Activated naive CD4-positive, alpha-beta T cell treated with anti-CD3 and anti-CD28 coated beads, Interleukin-2, amount 10 ng/mL, durations not matched to agents 7 days and 5 days (primary cell): ENCODE results near the gene MYO1E.

Source experiments
- CTCF ChIA-PET: fragments of 350-600 bp; sonication (Branson Sonifier 250); formaldehyde crosslinking; loops from one replicate; lab custom pipeline; 2021; ENCODE audit warnings: antibody characterized with exemption; lab: Charles Lee
- DNase-seq: peaks from one replicate; pipeline ENCODE4 v3.0.0-alpha.2; 2020
- H3K27ac Mint-ChIP-seq: one replicate; pipeline ENCODE4 v1.8.0; 2021; ENCODE audit warnings: mild to moderate bottlenecking, moderate library complexity, mixed read lengths
- H3K27me3 Mint-ChIP-seq: one replicate; pipeline ENCODE4 v1.8.0; 2021; ENCODE audit warnings: mild to moderate bottlenecking, mixed read lengths
- H3K36me3 Mint-ChIP-seq: one replicate; pipeline ENCODE4 v1.8.0; 2021; ENCODE audit warnings: mixed read lengths
- H3K4me1 Mint-ChIP-seq: one replicate; pipeline ENCODE4 v1.8.0; 2021; ENCODE audit warnings: mixed read lengths
- H3K4me3 Mint-ChIP-seq: one replicate; pipeline ENCODE4 v1.8.0; 2021; ENCODE audit warnings: mild to moderate bottlenecking, moderate library complexity, mixed read lengths
- H3K9me3 Mint-ChIP-seq: one replicate; pipeline ENCODE4 v1.8.0; 2021; ENCODE audit warnings: mixed read lengths

MYO1E gene

GRCh38 chr15:59206623-59207183, 166.0 kb downstream of the MYO1E start, which contains the start of gene LDHAL6B:
Gene LDHAL6B (plus strand): TSS chr15:59206843. CDS start chr15:59206941, 98 bp downstream.
- Mint-ChIP-seq H3K27ac (no peak within 1 kb of the TSS), H3K9me3 (no peaks in the 10 kb centered on the region), H3K27me3 (no peaks in the 10 kb centered on the region), H3K4me1 (no peaks in the 10 kb centered on the region), H3K4me3 (no peak within 1 kb of the TSS), H3K36me3 (peaks cover 4% of the 10 kb centered on the region)
- DNase-seq: no peak
- CTCF ChIA-PET: no interaction called here

DNA sequence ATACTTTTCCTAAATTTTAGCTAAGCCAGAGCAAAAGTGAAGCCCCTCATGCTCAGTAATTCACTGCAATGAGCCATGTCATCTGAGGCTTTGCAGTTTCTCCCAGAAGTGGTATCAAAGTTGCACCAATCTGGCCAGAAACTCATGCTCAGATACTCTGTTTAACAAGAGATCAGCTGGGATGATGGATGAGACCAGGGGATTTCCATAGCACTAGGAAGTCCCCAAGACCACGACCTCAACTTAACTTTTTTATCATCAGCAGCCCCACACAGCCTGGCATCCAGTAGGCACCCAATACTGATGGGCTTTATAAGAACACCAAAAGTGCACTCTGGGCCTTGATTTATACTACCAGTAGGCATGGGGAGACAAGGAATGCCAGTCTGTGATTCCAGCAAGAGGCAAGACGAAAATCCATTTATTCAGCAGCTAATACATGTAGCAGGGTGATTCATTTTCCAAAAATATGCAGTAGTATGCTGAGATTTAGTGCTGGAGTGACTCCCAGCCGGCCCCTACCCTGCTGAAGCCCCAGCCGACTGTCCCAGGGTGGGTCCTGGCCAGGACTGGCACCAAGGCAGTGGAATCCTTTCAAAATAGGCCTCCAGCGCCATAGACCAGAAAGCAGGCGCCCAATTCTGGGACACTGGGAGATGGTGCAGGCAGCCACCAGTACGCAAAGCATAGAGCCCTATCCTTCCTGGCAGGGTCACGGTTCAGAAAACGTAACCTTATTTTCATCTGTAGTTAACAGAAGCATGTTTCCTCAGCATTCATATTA, 166.6 kb downstream of the MYO1E start:
- Mint-ChIP-seq H3K27ac (no peak overlapping the region), H3K4me1 (no peaks in the 10 kb centered on the region), H3K27me3 (no peaks in the 10 kb centered on the region), H3K9me3 (no peaks in the 10 kb centered on the region), H3K4me3 (no peak overlapping the region), H3K36me3 (peaks cover 4% of the 10 kb centered on the region)
- CTCF ChIA-PET: no interaction called here
- no peak for DNase-seq

DNA sequence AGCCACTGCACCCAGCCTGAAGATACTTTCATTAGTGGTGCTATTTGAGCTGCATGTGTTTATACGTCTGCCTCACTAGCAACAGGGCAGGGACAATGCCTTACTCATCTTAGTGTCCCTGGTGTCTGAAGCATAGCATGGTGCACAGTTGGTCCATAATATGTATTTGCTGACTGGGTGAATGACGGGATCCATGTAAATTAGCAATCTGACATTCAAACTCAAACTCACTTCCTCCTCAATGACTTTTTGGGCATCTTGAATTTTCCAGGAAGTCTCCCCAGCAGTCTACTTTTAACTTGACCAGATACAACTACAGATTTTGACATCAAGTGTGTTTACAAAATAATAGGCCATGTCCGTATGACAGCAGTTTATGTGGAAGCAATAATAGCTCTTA, 169.0 kb downstream of the MYO1E start:
- Mint-ChIP-seq H3K27ac (no peak overlapping the region), H3K36me3 (peaks cover 4% of the 10 kb centered on the region), H3K27me3 (no peaks in the 10 kb centered on the region), H3K4me3 (no peak overlapping the region), H3K4me1 (no peaks in the 10 kb centered on the region), H3K9me3 (no peaks in the 10 kb centered on the region)
- CTCF ChIA-PET: no interaction called here
- no peak for DNase-seq

DNA sequence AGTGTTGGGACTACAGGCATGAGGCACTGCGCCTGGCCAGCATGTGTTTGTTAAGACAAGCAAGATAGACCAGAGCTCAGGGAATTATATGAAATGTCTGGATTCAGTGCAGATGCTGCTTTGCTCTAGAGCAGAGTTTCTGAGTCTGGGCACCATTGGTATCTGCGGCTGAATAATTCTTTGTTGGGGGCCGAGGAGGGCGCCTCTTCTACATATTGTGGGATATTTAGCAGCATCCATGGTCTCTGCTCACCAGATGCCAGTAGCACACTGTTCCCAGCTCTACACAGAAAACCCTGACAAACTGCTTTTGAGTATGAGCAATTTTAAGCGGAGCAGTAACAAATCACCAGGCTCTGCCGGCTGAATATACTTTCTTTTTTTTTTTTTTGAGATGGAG, 169.7 kb downstream of the MYO1E start:
- no peak overlapping the region for H3K4me3 Mint-ChIP-seq
- CTCF ChIA-PET: no interaction called here
- no peak overlapping the region for H3K27ac Mint-ChIP-seq
- no peaks in the 10 kb centered on the region for H3K9me3 Mint-ChIP-seq
- no peaks in the 10 kb centered on the region for H3K27me3 Mint-ChIP-seq
- H3K36me3 Mint-ChIP-seq: peaks cover 3% of the 10 kb centered on the region
- no peak for DNase-seq
- H3K4me1 Mint-ChIP-seq: no peaks in the 10 kb centered on the region

DNA sequence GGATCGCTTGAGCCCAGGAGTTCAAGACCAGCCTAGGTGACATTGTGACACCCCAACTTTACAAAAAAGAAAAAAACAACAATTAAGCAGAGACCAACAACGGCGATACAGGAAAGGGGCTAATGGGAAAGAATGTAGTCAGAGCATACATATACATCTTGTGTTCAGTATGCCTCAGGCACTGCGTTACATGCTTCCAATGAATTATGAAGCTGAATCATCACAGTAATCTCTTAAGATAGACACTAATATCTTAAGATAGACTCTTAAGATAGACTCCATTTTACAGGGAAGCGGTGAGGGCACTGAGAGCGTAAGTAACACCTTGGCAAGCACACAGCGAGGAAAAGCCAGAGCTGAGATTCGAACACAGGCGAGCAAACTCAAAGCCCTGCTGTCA, 172.1 kb downstream of the MYO1E start:
- no peak overlapping the region for H3K27ac Mint-ChIP-seq
- CTCF ChIA-PET: no interaction called here
- no peaks in the 10 kb centered on the region for H3K4me1 Mint-ChIP-seq
- no peak overlapping the region for H3K4me3 Mint-ChIP-seq
- no peak for DNase-seq
- peaks cover 3% of the 10 kb centered on the region for H3K36me3 Mint-ChIP-seq
- no peaks in the 10 kb centered on the region for H3K9me3 Mint-ChIP-seq
- H3K27me3 Mint-ChIP-seq: no peaks in the 10 kb centered on the region

DNA sequence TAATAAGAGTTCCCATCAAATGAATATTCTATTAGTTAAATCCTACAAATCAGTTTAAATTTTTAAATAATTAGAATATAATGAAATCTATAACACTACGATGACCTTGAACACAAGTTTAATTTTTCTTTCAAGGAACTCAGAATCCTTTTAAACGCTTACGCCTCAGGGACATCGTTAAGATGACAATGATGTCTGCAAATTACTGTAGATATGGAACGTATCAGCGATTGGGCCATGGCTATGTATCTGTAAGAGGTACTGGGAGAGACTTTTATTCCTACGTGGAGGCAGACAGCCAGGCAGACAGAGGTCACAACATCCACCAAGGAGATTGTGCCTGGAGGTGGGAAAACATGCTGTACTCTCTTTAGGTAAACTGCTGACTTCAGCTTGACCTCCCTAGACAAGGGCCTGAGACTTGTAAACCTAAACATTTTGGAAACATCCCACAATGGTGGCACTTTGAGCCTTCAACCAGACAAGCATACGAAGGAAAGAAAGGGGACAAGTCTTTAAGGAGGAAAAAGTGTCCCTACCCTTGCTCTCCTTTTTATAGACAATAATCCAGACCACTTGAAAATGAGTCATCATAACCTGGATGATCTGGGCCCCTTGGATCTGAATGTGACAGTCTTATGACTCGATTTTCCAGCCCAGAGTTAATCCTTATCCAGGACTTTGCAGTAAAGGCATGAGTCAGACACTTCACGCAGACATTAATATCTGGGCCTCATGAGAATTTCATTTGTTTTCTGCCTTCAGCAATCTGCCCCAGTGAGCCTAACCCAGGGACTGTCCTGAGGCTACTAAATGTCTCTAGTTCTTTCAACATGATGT, 172.8 kb downstream of the MYO1E start:
- Mint-ChIP-seq H3K4me3 (no peak overlapping the region), H3K4me1 (no peaks in the 10 kb centered on the region), H3K27me3 (no peaks in the 10 kb centered on the region), H3K27ac (no peak overlapping the region), H3K9me3 (no peaks in the 10 kb centered on the region), H3K36me3 (peaks cover 3% of the 10 kb centered on the region)
- CTCF ChIA-PET: no interaction called here
- no peak for DNase-seq

GRCh38 chr15:59197454-59197853, 175.2 kb downstream of the MYO1E start:
- Mint-ChIP-seq H3K36me3 (peaks cover 6% of the 10 kb centered on the region), H3K27ac (no peak overlapping the region), H3K4me1 (no peaks in the 10 kb centered on the region), H3K27me3 (no peaks in the 10 kb centered on the region), H3K9me3 (no peaks in the 10 kb centered on the region), H3K4me3 (no peak overlapping the region)
- DNase-seq: no peak
- CTCF ChIA-PET: no interaction called here

DNA sequence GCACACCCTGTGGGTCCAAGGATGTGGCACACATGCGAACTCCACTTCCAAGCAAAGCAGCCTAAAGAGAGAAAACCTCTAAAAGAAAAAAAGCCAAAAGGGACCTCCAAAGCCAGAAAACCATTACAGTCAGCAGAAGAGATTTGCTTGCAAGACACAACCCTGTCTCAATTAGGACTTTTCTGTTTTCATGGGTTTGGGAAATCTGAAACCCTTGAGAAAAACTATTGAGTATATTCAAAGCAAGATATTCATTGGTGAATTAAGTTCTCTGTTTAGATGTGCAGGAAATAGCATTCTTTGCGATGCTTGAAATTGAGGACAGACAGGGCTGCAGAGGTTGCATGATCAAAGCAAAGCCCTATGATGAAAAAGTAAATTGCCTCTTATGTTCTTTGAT, 176.3 kb downstream of the MYO1E start:
- no peak for DNase-seq
- no peaks in the 10 kb centered on the region for H3K4me1 Mint-ChIP-seq
- H3K4me3 Mint-ChIP-seq: no peak overlapping the region
- CTCF ChIA-PET: no interaction called here
- no peaks in the 10 kb centered on the region for H3K9me3 Mint-ChIP-seq
- peaks cover 6% of the 10 kb centered on the region for H3K36me3 Mint-ChIP-seq
- H3K27ac Mint-ChIP-seq: no peak overlapping the region
- H3K27me3 Mint-ChIP-seq: no peaks in the 10 kb centered on the region

DNA sequence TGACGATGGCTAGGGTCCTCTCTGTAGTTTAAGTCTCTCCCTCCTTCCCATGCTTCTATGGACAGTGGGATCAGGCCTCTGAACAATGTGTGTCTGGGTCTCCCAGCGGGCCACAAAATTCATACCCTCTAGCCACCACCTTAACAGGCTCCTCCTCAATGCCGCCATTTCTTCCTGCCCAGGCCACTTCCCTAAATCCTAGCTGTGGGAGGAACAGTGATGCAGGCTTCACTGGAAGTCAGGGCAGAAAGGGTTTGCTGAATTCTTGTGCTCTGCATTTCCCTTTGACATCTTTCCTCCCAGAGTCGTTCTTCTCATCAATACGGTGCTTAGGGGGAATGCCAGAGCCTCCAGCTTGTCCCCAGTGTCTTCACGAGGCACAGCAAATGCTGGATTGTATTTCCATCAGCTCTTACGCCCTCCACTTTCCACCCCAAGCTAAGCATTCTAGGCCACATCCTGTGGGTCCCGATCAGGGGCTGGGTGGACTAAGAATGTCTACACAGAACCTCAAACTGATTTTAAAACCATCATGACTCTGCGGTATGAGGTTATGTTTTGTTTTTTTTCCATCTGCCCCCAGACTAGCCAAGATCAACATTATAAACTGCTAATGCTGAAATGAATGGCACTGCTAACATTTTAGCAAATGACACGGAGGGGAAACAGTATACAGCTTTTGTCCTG, 177.9 kb downstream of the MYO1E start:
- Mint-ChIP-seq H3K4me1 (no peaks in the 10 kb centered on the region), H3K4me3 (no peak overlapping the region), H3K36me3 (peaks cover 6% of the 10 kb centered on the region), H3K27ac (no peak overlapping the region), H3K27me3 (peaks cover 2% of the 10 kb centered on the region), H3K9me3 (no peaks in the 10 kb centered on the region)
- no peak for DNase-seq
- CTCF ChIA-PET: no interaction called here

GRCh38 chr15:59191855-59192237, 180.8 kb downstream of the MYO1E start:
- Mint-ChIP-seq H3K4me1 (no peaks in the 10 kb centered on the region), H3K27me3 (peaks cover 10% of the 10 kb centered on the region), H3K4me3 (no peak overlapping the region), H3K36me3 (peaks cover 6% of the 10 kb centered on the region), H3K9me3 (no peaks in the 10 kb centered on the region), H3K27ac (no peak overlapping the region)
- CTCF ChIA-PET: no interaction called here
- no peak for DNase-seq

- Mint-ChIP-seq H3K9me3 (no peaks in the 10 kb centered on the region), H3K27ac (no peak overlapping the region), H3K36me3 (peaks cover 6% of the 10 kb centered on the region), H3K4me1 (no peaks in the 10 kb centered on the region), H3K27me3 (peaks cover 10% of the 10 kb centered on the region), H3K4me3 (no peak overlapping the region)
- CTCF ChIA-PET: no interaction called here
- DNase-seq: no peak
Observed at GRCh38 chr15:59190291-59190690, 182.4 kb downstream of the MYO1E start.

DNA sequence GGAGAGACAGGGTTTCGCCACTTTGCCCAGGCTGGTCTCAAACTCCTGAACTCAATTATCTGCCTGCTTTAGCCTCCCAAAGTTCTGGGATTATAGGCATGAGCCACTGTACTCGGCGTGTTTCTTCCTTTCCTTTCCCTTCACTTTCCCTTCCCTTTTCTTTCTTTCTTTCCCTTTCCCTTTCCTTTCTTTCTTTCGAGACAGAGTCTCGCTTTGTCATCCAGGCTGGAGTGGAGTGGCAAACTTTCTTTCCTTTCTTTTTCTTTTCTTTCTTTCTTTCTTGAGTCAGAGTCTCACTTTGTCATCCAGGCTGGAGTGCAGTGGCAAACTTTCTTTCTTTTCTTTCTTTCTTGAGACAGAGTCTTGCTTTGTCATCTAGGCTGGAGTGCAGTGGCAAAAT, 183.4 kb downstream of the MYO1E start:
- no peak overlapping the region for H3K4me3 Mint-ChIP-seq
- H3K9me3 Mint-ChIP-seq: no peaks in the 10 kb centered on the region
- no peak for DNase-seq
- H3K27me3 Mint-ChIP-seq: peaks cover 10% of the 10 kb centered on the region
- H3K4me1 Mint-ChIP-seq: no peaks in the 10 kb centered on the region
- CTCF ChIA-PET: interaction anchor here (0.6 kb wide), 1 partner anchor 1280 kb away, joined by 3 read pairs; no protein-coding TSS in a partner anchor
- peaks cover 5% of the 10 kb centered on the region for H3K36me3 Mint-ChIP-seq
- no peak overlapping the region for H3K27ac Mint-ChIP-seq

DNA sequence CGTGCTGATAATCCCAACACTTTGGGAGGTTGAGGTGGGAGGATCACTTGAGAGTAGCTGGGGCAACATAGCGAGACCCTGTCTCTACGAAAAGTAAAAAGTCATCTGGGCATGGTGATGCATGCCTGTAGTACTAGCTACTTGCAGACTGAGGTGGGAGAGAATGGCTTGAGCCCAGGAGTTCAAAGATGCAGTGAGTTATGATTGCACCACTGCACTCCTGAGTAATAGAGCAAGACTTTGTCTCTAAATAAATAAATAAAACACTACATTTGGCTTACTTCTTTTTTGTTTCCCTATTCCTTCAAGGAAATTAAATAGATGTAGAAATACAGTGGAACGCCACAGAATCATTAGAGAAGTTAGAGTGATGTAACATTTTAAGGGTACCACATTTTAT, 186.2 kb downstream of the MYO1E start:
- Mint-ChIP-seq H3K27me3 (peaks cover 10% of the 10 kb centered on the region), H3K27ac (no peak overlapping the region), H3K9me3 (peaks cover 11% of the 10 kb centered on the region), H3K4me3 (no peak overlapping the region), H3K36me3 (peaks cover 5% of the 10 kb centered on the region), H3K4me1 (no peaks in the 10 kb centered on the region)
- CTCF ChIA-PET: interaction anchor here (1.5 kb wide), 1 partner anchor 12 kb away, joined by 4 read pairs; no protein-coding TSS in a partner anchor
- no peak for DNase-seq

GRCh38 chr15:59185725-59186124, 186.9 kb downstream of the MYO1E start:
- H3K27ac Mint-ChIP-seq: no peak overlapping the region

More at GRCh38 chr15:59185725-59186124, 186.9 kb downstream of the MYO1E start:
- no peak for DNase-seq
- CTCF ChIA-PET: interaction anchor here (1.5 kb wide), 1 partner anchor 11 kb away, joined by 4 read pairs; no protein-coding TSS in a partner anchor
- Mint-ChIP-seq H3K4me3 (no peak overlapping the region), H3K9me3 (peaks cover 13% of the 10 kb centered on the region), H3K27me3 (peaks cover 10% of the 10 kb centered on the region), H3K36me3 (peaks cover 5% of the 10 kb centered on the region), H3K4me1 (no peaks in the 10 kb centered on the region)
